Left kidney (tissue), 2 donors: Measurements from ENCODE around the gene ANTXR1. TPM values are rescaled to one million over a fixed set of nuclear protein-coding genes. Genes with fewer than 3 reads are reported as not detected.

Source experiments
- DNase-seq: peaks from one replicate; pipeline ENCODE4 v3.0.0-alpha.2; 2013
- polyA plus RNA-seq: library from polyadenylated mRNA; unstranded; fragments of 120-200 nt; gene quantifications from one replicate; pipeline ENCODE4 v1.2.1, GENCODE V29; 2013; ENCODE audit not compliant: insufficient read length

Gene ANTXR1
- polyA plus RNA-seq, 1 donor: 82.4 TPM

DNA sequence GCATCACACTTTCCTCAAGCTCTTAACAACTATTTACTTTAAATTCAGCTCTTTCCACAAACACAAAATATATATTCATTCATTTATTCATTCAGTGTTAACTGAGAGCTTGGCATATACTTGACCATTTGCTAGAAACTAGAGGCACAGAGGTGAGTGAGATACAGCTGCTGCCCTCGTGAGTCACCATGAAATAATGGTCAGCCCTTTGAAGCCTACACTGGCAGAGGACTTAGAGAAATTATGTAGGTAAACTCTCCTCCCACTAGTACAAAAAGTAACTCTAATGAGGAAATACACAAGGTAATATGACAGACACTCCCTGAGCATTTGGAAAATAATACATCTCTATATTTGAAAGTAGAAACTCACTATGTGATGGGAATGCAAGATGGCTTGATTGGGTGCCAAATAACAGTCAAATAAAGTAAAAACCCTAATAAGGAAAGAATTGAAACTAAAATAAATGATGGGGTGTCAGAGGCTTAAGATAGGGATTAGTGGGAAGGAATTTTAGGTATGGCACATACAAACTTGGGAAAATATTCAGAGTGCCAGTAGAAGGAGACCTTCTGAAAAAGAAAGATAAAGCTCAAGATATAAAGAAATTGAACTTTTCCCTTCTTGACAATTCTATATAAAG lies 61.1 kb downstream of the ANTXR1 start:
- DNase-seq: no peak

DNA sequence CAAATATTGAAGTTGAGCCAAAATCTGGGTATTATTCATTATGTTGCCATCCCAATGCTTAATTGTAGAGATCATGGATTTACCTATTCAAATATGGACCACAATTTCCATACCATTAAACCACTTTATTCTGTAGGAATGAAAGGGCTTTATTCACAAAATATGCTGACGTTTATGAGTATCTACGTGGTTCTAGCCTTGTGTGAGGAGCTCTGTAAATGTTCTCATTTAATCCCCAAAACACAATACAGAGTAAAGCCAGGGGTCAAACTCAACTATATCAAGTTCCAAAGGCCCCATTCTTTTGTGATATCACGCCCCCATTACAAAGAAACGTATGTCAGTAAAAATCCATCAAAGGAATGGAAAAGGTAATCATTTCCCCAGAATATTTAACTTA lies 61.9 kb downstream of the ANTXR1 start:
- no peak for DNase-seq

DNA sequence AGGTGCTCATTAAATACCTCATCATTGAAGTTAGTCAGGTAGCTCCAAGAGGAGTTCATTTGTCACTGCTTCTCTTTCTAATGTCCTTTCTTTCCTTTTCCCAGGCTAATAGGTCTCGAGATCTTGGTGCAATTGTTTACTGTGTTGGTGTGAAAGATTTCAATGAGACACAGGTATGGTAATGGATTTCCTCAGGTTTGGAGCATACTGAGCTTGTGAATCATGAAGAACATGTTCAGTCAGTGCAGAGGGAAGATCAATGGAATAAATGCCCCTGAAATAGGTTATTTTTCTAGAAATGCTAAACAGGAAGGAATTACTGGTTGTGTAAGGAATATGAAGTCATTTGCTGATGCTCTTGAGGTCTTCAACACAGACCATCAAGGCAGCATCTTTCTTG lies 62.5 kb downstream of the ANTXR1 start:
- DNase-seq: no peak

DNA sequence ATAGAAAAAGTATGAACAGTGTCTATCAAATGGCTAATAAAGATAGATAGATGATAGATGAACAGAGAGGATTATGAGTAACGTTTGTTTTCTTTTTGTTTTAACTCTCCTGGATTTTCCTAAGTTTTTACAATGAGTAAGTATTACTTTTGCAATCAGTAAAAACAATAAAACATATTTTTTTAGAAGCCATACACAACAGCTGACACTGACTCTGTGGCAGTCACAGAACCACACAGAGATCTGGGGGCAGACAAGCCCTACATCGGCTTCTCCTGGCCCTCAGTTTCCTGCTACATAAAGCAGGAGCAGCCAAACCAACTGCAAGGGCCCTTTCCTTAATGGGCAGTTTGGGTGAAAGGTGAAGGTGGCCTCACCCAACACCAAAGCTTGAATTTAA lies 63.6 kb downstream of the ANTXR1 start:
- no peak for DNase-seq

DNA sequence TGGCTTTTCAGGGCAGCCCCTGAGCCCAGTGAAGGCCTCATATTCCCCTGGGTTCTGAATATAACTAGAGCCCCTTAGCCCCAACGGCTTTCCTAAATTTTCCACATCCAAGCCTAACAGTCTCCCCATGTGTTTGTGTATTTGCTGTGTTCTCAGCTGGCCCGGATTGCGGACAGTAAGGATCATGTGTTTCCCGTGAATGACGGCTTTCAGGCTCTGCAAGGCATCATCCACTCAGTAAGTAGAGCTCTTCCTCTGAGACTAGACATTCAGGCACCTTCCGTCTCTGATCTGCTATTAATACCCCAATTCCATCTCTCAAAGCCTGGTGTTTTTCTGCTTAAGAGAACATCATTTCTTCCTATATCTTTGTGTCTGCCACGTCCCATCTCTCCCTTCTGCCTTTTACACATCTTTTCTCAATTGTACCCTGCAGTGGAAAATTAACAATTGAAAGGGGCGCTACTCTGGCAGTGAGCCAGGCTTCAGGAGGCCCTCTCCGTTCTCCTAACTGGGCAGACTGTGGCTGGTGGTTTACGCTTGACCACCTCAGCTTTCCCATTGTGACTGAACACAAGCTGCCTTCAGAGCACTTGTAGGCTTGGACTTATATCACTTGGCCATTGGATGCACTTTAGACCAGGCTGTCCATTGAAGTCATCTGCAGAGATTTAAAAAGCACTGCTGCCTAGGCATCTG lies 64.4 kb downstream of the ANTXR1 start:
- no peak for DNase-seq

DNA sequence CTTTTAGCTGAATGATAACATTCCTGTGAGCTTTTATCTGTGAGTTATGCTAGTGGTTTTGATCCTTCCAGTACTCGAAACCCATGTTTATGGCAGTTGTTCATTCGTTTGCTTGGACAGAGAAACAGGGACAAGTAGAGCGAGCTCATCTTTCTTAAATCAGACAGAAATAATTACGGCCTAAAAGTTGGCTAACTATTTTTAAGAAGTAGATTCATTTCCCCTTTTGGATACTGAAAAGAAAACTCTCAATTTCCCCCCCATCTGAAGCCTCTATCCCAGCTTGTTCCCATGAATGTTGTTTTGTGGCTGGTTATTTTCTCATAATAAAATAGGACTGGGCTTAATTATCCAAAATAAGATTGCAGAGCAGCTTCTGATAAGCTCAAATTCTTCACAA lies 67.1 kb downstream of the ANTXR1 start:
- DNase-seq: no peak

DNA sequence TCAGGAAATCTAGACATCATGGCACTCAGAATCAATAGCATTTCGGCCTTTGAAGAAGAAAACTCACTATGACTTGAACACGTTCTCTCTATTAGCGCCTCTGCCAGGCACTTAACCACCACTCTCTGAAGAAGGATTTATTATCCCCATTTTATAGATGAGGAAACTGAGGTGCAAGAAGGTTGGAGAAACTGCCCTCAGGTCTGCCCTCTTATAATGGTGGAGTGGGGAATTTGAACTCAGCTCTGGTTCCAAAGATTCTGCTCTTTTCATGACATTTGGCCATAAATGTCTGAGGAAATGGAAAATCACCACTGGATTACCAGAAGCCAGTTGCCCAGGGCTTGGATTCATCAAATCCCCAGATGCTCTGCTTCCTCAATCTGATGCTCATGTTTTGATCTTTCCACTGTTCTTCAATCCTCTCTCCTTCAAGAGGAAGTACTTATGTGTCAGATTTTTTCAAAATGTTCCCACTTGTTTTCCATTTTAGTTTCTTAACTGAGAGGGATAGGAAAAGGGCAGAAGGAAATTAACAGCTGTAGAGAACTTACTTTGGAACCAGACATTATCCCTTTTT lies 68.1 kb downstream of the ANTXR1 start:
- no peak for DNase-seq

DNA sequence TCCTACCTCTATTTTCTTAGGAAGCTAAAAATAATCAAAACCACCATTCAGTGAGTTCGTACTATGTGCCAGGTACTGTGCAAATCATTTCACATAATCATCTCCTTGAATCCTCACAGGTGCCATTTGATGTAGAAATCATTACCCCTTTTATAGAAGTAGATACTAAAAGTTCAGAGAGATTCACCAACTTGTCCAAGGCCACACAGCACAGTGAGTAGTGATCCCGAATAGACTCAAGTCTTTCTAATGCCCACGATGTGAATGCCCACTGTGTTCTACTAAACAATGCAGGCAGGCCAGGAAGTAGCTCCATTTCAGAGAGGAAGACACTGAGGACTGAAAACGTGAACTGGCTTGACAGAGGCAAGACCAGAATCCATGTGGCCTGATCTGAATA lies 68.8 kb downstream of the ANTXR1 start:
- no peak for DNase-seq

DNA sequence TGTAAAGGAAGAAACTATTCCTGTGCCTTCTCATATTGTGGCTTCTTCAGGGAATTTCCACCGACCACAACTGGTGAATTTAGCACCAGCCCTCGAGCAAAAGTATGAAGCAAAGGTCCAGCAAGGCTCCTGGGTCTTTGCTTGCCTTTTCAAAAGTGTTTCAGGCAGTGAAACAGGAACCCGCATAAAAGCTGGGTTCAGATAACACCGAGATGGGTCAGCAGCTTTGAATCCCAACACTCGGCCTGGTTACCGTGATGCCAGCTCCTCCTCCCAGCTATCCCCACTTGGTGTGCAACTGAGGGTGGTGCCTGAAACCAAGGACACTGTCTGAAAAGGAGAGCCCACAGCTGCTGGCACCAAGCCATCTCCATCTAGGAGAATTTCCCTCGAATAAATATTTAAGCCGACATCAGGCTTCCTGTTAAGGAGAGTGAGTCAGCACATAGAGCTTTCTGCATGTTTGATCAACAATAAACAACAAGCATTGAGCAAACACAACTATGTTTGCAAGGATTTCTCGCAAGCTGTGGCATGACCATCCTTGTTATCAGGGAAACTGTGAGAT lies 69.5 kb downstream of the ANTXR1 start:
- peak; percentile 29 for DNase-seq

DNA sequence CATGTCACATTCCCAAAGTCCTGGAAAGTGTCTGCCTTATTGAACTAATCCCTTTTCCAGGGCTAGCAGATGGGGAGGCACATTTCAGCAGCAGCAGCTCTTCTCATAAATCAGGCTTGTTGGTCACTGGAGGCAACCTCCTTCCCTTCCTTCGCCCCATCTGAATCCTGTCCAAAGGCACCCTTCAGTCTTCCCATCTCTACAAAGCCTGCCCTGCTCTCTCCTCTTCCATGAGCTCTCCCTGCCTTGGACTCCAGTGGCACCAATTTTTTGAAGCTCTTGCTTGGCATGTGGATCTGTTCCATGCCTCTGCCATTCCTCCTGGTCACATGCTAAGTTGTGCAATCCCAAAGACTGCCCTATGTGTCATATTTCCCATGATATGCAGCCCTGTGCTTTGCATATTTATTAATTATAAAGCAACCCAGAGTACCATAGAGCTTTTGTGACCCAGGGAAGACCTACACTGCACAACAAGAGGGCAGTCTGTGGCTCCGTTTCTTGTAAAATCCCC lies 70.3 kb downstream of the ANTXR1 start:
- DNase-seq: no peak

DNA sequence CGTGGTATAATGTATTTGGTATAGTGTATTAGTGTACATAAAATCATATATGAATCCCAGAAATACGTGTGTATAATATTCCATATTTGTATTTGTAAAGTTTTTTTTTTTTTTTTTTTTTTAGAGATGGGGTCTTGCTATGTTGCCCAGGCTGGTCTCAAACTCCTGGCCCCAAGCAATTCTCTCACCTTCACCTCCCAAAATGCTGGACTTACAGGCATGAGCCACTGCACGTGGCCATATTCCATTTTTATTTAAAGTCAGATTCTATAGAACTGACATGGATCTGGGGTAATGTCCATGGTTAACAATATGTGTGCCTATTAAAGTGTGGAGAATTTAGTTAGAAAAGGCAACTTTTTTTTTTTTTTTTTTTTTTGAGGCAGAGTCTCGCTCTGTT lies 71.5 kb downstream of the ANTXR1 start:
- no peak for DNase-seq

DNA sequence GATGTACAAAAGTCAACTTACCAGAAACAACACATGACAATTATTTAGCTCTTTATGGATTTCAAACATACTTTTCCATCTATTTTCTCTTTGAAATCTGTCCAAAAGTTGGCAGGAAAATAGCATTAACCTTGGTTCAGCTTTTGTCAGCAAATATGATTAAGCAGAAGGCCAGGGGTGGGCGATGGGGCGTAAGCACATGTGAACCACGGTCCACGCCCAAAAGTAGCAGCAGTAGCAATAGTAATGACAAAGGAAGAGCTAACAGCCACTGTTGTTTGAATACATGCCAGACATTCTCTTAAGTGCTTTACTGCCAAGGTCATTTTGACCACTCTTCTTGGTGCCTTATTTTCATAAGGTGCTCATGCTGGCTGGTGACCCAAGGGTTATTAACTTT lies 73.5 kb downstream of the ANTXR1 start:
- DNase-seq: no peak

DNA sequence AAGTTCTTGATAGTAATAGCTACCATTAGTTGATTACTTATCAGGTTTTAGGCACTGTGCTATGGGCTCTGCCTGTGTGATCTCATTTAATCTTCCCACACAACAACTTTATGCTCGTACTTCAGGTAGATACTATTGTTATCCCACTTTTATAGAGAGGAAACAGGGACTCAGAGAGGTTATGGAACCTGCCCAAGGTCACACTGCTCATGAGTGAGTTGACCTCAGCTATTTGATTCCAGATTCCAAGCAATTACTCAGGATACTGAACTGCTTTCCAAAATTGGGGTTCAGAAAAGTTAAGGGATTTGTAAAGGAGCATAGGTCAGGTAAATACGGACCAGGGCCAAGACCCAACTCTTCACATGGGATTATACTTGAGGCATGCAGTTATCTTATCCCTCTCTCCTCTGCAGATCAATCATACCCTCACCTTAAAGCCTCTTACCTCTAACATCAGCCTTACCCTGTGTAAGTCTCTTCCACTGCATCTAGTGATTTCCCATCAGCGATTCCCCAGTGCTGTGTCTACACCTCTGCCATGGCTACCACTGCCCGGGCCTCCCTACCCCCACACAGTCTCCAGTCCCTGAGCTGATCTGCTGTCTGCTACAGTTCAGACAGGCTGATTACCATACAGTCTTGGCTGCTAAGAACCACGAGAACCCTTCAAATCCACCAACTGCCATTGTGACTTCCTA lies 74.4 kb downstream of the ANTXR1 start:
- DNase-seq: no peak

DNA sequence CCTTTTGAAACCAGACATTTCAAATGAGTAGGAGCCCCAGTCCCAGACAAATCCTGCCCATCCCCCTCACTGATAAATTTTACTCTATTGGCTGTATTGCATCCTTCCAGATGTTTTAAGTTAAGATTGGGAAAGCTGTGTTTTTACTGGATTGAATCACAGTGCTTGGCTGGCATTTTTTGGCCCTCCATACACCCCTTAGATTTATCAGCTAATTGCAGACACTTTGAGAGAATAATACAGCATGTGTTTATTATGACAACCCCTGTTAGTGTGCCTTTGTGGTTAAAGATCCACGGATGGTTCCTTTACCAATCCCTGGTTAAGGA lies 74.9 kb downstream of the ANTXR1 start:
- no peak for DNase-seq

DNA sequence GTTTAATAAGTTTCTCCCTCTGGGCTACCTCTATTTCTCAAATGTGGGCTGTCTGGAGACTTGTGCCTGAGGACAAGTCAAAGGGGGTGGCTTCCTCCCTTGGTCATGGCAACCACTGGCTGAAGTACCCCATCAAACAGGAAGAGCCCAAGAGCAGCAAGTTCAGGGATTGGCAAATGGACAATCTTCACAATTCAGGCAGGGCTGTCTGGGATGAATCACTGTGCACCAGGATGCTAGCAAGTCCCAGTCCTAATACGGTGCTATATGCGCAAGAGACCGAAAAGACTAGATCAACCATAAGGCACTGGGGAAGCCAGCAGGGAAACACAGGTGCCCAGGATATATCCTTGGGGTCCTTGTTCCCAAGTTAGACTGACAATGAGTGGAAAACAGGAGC lies 75.5 kb downstream of the ANTXR1 start:
- no peak for DNase-seq

DNA sequence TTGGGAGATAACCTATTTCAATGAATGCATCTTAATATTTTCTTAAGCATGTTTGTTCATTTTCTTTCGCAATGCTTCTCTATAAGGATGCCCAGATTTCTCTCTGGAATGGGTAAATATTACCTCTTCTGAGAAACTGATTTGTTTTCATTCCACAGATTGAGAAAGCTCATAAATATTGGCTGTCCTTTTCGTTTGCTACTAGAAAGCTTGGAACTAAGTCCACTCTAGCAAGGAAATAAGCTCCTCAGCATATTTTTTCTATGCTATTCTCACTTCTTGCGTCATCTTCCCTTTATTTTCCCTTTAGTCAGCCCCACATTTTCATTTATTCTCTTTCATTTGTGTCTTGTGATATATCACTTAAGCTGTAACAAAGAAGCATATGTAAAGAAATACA lies 76.3 kb downstream of the ANTXR1 start:
- DNase-seq: no peak

DNA sequence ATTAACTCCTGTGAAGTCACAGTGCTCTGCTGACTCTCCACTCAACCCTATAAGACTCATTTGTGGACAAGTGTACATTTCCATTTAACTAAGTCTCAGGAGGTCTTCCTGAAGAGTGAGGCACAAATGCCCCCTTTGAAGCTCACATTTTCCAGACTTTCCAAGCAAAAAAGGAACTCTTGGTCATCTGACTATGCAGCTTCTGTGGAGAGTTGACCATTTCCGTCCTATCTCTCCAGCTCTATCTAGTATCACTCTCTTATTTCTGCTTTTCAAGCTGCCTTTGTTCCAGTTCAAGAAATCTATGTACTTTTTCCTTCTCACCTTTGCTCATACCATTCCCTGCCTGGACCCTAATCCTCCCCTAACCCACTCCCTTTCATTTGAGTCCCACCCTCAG lies 77.0 kb downstream of the ANTXR1 start:
- no peak for DNase-seq

DNA sequence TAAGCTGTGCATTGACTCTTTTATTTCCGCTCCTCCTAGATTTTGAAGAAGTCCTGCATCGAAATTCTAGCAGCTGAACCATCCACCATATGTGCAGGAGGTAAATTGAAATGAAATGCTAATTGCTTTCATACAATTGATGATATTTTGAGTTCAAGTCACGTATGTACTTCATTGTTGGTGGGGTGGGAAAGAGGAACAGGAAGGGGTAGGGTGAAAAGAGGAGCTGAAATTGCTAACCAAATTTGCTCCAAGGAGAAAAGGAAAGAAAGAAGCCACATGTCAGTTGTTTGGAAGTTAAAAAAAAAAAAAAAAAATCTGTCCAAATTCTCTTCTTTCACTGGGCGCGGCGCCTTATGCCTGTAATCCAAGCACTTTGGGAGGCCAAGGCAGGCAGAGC lies 77.8 kb downstream of the ANTXR1 start:
- DNase-seq: no peak

DNA sequence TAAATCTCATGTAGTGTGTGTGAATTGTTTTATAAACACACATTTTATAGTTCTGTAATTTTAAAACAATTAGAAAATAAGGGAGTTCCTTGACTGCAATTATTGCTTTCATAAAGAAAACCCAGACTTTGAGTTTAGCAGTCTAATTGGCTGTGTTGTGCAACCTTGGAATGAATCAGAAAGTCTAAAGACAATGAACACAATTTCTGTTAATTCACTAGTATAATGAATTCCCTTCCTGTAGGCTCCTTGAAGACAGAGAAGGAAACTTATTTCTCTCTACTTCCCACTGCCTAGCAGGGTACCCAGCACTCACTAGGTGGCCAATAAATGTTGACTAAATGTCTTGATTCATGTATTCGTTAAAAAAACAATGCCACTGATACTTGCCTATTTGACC lies 79.9 kb downstream of the ANTXR1 start:
- no peak for DNase-seq

DNA sequence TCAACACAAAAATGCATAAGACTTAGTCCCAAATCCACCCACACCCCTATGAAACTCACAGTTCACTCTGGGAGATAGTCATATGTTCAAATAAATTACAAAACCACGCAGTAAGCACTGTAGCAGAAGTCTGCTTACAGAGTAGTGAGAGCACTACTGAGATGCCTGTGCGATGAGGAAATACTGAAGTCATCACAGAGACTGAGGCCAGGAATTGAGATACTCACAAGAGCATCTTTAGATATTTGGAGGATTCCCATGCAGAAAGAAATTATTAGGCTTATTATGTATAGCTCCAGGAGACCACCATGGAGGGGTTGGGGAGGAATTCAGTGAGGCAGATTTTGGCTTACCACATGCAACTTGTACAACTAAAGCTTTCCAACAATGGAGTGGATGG lies 82.3 kb downstream of the ANTXR1 start:
- no peak for DNase-seq

DNA sequence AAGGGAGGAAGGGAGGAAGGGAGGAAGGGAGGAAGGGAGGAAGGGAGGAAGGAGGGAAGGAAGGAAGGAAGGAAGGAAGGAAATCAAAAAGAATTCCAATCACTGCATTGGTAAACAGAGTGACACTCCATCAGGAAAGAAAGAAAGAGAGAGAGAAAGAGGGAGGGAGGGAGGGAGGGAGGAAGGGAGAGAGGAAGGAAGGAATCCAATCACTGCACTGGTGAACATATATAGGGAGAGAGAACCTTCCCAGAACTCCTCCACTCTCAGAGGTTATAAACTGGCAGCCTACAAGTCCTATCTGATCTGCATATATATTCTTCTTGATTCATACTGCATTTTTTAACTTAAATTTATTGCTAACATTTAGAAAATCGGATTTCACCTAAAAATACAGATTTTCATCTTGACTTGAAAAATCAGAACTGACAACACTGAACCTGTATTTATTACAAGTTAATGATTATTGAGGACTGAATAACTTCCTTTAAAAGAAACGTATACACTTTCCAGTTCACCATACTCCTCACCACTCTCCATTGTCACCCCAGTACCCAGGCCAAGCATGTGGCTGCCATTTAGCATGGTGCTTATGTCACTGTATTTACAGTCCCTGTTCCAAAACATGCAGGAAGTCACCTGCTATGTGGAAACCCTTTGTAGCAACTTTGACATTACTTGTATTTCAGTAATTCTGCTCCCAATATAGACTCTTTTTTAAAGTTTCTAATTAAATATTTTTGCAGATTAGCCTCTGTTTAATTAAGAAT lies 83.5 kb downstream of the ANTXR1 start:
- no peak for DNase-seq

DNA sequence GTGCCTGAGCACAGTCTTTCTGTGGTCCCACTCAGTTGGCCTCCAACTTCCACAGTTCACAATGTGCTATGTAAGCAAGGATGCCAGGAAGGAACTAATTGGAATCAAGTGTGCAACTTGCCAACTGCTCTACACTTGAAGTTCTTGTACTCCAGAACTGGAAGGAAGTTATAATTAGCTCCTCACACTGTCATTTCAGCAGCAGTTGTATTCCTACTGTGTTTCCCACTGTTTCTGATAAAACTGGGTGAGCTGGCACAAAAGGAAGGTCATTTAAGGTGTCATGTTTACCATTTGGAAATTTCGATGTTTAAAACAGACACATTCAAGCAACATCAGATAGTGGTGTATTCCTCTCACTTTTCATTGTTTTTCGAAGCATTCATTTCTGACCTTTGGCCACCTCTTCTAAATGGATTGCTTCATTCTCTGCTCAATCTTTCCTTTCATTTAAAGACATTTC lies 84.2 kb downstream of the ANTXR1 start:
- DNase-seq: no peak
